MG63 (cell line): ENCODE data around the gene FBN1. TPM values are rescaled to one million over a fixed set of nuclear protein-coding genes. Genes with fewer than 3 reads are reported as not detected.

Experiments used
- DNase-seq: peaks from one replicate; pipeline ENCODE4 v3.0.0-alpha.2; 2020
- H3K27me3 ChIP-seq: fragments of 250-450 bp; sonication (Bioruptor Pico); 2 replicates; pipeline ENCODE4 v1.5.1; 2020; ENCODE audit warnings: mild to moderate bottlenecking, moderate library complexity
- H3K36me3 ChIP-seq: fragments of 250-450 bp; sonication (Bioruptor Pico); 2 replicates; pipeline ENCODE4 v1.5.1; 2020; ENCODE audit warnings: mild to moderate bottlenecking, moderate library complexity
- H3K4me3 ChIP-seq: fragments of 250-450 bp; sonication (Bioruptor Pico); 2 replicates; pipeline ENCODE4 v1.5.1; 2020; ENCODE audit warnings: mild to moderate bottlenecking, moderate library complexity
- H3K9me3 ChIP-seq: fragments of 250-450 bp; sonication (Bioruptor Pico); 2 replicates; pipeline ENCODE4 v1.5.1; 2020; ENCODE audit warnings: mild to moderate bottlenecking, moderate library complexity
- total RNA-seq: library from RNA; depleted of rRNA; stranded (reverse); fragments of >200 nt; shearing (Covaris generic); gene quantifications from 2 replicates; pipeline ENCODE4 v1.2.3, GENCODE V29; 2014; ENCODE audit warnings: low replicate concordance

Gene FBN1
- total RNA-seq, 1 experiment from 2014 or later = 179 TPM

DNA sequence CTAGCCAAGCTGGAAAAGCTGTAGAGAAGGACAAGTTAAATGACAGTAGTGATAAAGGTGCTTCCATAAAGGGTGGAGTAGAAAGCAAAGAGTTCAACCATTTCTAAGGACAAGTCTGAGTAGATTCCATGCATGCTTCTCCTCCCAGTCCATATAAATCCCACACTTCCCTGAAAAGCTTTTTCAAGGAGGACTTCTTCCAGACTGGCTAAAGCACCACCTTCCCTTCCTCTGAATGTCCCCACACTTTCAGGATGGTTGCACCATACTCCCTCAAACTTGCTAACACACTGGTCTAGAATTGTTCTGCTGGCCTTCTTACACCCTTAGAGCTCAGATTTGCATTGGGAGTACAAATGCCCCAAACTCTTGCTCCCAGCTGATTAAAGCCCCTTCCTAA lies 40.9 kb downstream of the FBN1 start:
- Histone ChIP-seq H3K4me3 (no peak overlapping the region), H3K36me3 (peaks cover 95% of the 10 kb centered on the region), H3K9me3 (no peaks in the 10 kb centered on the region), H3K27me3 (no peaks in the 10 kb centered on the region)
- DNase-seq = no peak

GRCh38 chr15:48603922-48604321 lies 41.6 kb downstream of the FBN1 start:
- Histone ChIP-seq H3K4me3 (no peak overlapping the region), H3K36me3 (peaks cover 95% of the 10 kb centered on the region), H3K9me3 (no peaks in the 10 kb centered on the region), H3K27me3 (no peaks in the 10 kb centered on the region)
- DNase-seq = no peak

- peaks cover 95% of the 10 kb centered on the region for H3K36me3 ChIP-seq
- H3K27me3 ChIP-seq = no peaks in the 10 kb centered on the region
- no peak overlapping the region for H3K4me3 ChIP-seq
- DNase-seq = no peak
- H3K9me3 ChIP-seq = no peaks in the 10 kb centered on the region
Observed at GRCh38 chr15:48603123-48603500, 42.4 kb downstream of the FBN1 start.

GRCh38 chr15:48602358-48603122 lies 43.0 kb downstream of the FBN1 start:
- H3K4me3 ChIP-seq = no peak overlapping the region
- H3K36me3 ChIP-seq = peaks cover 95% of the 10 kb centered on the region
- H3K9me3 ChIP-seq = no peaks in the 10 kb centered on the region
- no peak for DNase-seq
- no peaks in the 10 kb centered on the region for H3K27me3 ChIP-seq

DNA sequence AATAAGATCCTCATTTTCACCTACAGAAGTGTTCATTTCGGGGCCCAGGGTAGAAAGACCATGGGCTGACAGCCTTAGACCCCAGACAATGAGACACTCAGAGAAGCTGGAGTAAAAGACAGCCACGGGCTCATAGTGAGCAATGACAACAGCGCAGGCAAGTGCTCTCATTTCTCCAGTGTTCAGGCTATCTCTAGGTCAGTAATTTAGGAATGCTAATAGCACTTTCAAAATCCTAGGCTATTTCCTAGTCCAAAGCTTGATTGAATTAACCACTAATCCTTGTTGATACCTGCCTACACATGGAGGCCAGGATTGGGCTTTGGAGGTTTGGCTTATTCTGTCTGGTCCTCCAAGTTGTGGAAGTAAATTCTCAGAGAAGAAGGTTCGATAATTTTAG lies 44.4 kb downstream of the FBN1 start:
- no peak overlapping the region for H3K4me3 ChIP-seq
- no peaks in the 10 kb centered on the region for H3K9me3 ChIP-seq
- no peak for DNase-seq
- peaks cover 98% of the 10 kb centered on the region for H3K36me3 ChIP-seq
- no peaks in the 10 kb centered on the region for H3K27me3 ChIP-seq

DNA sequence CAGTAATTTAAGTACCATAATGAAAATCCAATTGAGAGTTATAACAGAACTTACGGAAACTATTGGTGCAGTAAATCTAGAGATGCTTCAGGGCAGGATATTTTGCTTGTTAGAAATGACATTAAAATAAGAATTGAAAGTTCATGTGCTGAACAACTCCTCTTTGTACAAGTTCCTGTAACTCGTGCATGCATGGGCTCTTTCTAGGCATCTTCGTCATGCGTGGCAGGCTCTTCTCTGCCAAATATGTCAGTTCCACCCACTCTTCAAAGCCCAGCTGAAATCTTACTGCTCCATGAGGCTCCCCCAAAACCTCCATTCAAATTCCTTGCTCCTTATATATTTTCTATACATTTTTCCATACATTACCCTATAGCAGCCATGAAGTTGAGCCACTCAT lies 48.7 kb downstream of the FBN1 start:
- H3K36me3 ChIP-seq = peaks cover 98% of the 10 kb centered on the region
- H3K9me3 ChIP-seq = no peaks in the 10 kb centered on the region
- no peak overlapping the region for H3K4me3 ChIP-seq
- no peak for DNase-seq
- no peaks in the 10 kb centered on the region for H3K27me3 ChIP-seq

DNA sequence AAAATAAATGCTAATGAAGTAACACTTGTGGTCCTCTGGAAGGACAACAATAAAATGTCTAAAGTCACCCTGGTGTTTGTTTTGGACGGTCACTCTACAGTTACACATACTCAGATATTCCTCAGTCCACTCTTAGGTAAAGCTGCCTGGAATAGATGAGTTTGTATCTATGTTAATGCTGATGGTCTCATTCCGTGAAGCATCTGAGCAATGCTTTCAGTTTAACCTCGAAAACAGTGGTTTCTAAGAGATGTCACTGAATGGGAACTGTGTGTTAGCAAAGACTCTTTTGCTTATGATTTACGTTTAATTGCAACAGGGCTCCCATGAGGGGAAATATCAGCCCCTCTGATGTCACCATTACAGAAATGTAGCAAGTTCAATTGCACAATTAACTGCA lies 49.1 kb downstream of the FBN1 start:
- peaks cover 96% of the 10 kb centered on the region for H3K36me3 ChIP-seq
- H3K4me3 ChIP-seq = no peak overlapping the region
- DNase-seq = no peak
- H3K27me3 ChIP-seq = no peaks in the 10 kb centered on the region
- H3K9me3 ChIP-seq = no peaks in the 10 kb centered on the region

DNA sequence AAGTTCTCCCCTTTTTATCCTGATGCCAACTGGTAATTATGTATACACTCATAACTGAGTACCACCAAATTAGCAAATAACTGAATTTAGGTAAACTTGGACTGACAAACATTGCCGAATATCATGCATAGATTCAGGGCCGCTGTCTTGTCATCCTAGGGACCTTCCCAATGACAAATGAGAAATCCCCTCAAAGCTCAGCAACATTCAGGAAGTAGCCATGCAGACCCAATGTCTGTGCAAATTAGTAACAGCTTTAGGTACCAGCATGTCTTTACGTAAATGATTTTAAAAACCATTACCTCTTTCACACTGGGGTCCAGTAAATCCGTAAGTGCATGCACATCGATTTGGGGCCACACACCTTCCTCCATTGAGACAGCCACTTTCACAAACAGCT lies 49.5 kb downstream of the FBN1 start:
- Histone ChIP-seq H3K9me3 (no peaks in the 10 kb centered on the region), H3K27me3 (no peaks in the 10 kb centered on the region), H3K36me3 (peaks cover 96% of the 10 kb centered on the region), H3K4me3 (no peak overlapping the region)
- no peak for DNase-seq

GRCh38 chr15:48592933-48593332 lies 52.6 kb downstream of the FBN1 start:
- Histone ChIP-seq H3K36me3 (peaks cover 86% of the 10 kb centered on the region), H3K27me3 (no peaks in the 10 kb centered on the region), H3K9me3 (no peaks in the 10 kb centered on the region), H3K4me3 (no peak overlapping the region)
- no peak for DNase-seq

- H3K36me3 ChIP-seq = peaks cover 86% of the 10 kb centered on the region
- H3K27me3 ChIP-seq = no peaks in the 10 kb centered on the region
- no peak for DNase-seq
- H3K4me3 ChIP-seq = no peak overlapping the region
- no peaks in the 10 kb centered on the region for H3K9me3 ChIP-seq
Observed at GRCh38 chr15:48592221-48592731, 53.2 kb downstream of the FBN1 start.

DNA sequence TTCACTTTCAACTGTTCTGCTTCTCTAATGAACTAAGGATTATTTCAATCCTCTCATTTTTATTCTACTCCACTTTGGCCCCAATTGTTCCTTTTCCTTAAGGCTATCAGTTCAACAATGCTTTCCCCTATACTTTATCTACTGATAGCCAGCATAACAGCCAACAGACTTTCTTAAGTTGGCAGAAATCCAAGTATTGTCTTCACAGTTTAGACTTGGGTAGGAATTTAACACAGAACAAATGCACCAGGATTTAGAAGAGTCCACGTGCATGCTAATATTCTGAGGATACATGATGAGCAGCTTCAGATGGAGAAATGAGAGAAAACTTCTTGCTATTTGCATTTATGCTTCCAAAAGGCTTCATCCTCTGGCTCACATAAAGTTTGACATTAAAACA lies 54.8 kb downstream of the FBN1 start:
- H3K9me3 ChIP-seq = no peaks in the 10 kb centered on the region
- H3K4me3 ChIP-seq = no peak overlapping the region
- no peaks in the 10 kb centered on the region for H3K27me3 ChIP-seq
- DNase-seq = no peak
- peaks cover 82% of the 10 kb centered on the region for H3K36me3 ChIP-seq

DNA sequence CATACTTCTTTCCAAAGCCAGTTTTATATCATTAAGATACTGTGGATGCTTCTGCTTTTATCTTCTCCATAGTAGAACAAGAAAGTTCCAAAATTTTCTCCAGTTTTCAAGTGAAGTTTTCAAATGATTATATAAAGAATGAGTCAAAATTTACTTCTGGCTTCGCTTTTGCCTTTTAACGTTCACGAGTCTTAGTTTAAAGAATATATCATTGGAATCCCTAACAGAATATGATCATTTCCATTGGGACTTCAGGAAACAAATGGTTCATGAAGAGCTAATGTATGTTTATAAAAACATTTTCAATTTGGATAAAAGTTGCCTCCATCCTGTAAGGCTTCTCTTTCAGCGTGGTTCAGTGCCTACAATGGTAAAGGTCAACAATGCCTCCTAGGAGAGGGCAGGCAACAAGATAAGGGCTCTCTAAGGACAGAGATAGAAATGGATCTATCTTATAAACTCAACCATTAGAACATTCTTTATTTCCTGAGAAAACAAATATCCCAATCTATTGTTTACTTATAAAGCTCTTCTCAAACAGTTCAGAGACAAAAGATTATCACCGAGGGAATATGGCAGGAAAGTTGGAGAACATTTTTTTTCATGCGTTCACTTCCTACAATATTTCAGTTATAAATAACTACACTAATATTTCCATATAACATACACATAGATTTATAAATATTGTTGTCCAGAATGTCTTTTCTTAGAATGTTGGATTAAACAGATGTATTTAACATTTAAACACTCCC lies 60.5 kb downstream of the FBN1 start:
- H3K9me3 ChIP-seq = no peaks in the 10 kb centered on the region
- H3K36me3 ChIP-seq = peaks cover 77% of the 10 kb centered on the region
- no peaks in the 10 kb centered on the region for H3K27me3 ChIP-seq
- no peak for DNase-seq
- no peak overlapping the region for H3K4me3 ChIP-seq

- Histone ChIP-seq H3K27me3 (no peaks in the 10 kb centered on the region), H3K9me3 (no peaks in the 10 kb centered on the region), H3K4me3 (no peak overlapping the region), H3K36me3 (peaks cover 81% of the 10 kb centered on the region)
- DNase-seq = no peak
Observed at GRCh38 chr15:48584090-48584811, 61.3 kb downstream of the FBN1 start.

GRCh38 chr15:48582452-48583247 lies 62.9 kb downstream of the FBN1 start:
- Histone ChIP-seq H3K27me3 (no peaks in the 10 kb centered on the region), H3K9me3 (no peaks in the 10 kb centered on the region), H3K4me3 (no peak overlapping the region), H3K36me3 (peaks cover 83% of the 10 kb centered on the region)
- DNase-seq = peak; percentile 26

- Histone ChIP-seq H3K4me3 (no peak overlapping the region), H3K9me3 (no peaks in the 10 kb centered on the region), H3K36me3 (peaks cover 86% of the 10 kb centered on the region), H3K27me3 (no peaks in the 10 kb centered on the region)
- no peak for DNase-seq
Observed at GRCh38 chr15:48581219-48581618, 64.3 kb downstream of the FBN1 start.

DNA sequence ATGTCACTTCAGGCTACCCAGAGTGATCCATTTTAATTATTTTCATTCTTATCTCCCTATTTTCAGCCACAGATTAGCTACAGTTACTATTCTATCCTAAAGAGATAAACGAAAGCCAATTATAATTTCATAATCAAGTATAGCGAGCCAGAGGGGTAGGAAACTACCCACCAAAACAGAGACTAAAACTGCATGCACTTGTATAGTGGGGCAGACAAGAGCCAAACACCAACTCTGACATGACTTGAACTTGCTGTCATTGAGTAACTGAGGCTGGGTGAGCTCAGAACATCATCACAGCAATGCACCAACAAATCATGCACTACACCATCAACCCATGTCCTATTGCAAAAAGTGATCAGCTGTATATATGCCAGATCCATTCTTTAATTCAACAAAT lies 64.8 kb downstream of the FBN1 start:
- no peak overlapping the region for H3K4me3 ChIP-seq
- DNase-seq = no peak
- no peaks in the 10 kb centered on the region for H3K9me3 ChIP-seq
- H3K27me3 ChIP-seq = no peaks in the 10 kb centered on the region
- peaks cover 88% of the 10 kb centered on the region for H3K36me3 ChIP-seq
